Left ventricle myocardium inferior (tissue), 1 donor: ENCODE measurements around the gene ZDHHC9. TPM values are rescaled to one million over a fixed set of nuclear protein-coding genes. Genes with fewer than 3 reads are reported as not detected.

ENCODE experiments used
- DNase-seq: peaks from one replicate; pipeline ENCODE4 v3.0.0-alpha.2; 2020
- H3K27ac ChIP-seq: fragments of 200-600 bp; replicated peaks from 2 replicates; pipeline ENCODE4 v1.8.0; 2021
- H3K27me3 ChIP-seq: fragments of 200-600 bp; 2 replicates; pipeline ENCODE4 v1.8.0; 2021; ENCODE audit warnings: low read depth
- H3K36me3 ChIP-seq: fragments of 200-600 bp; 2 replicates; pipeline ENCODE4 v1.8.0; 2021
- H3K4me1 ChIP-seq: fragments of 200-600 bp; 2 replicates; pipeline ENCODE4 v1.8.0; 2021
- H3K4me3 ChIP-seq: fragments of 200-600 bp; 2 replicates; pipeline ENCODE4 v1.8.0; 2021; ENCODE audit warnings: mild to moderate bottlenecking, moderate library complexity
- H3K9me3 ChIP-seq: fragments of 200-600 bp; replicated peaks from 2 replicates; pipeline ENCODE4 v1.8.0; 2021
- CTCF ChIP-seq: fragments of 200-600 bp; IDR thresholded peaks from 2 replicates; pipeline ENCODE4 v1.8.0; 2021; ENCODE audit warnings: antibody characterized with exemption, mild to moderate bottlenecking, borderline replicate concordance
- intact Hi-C: fragments of 100-400 bp; cut with micrococcal nuclease; formaldehyde crosslinking; loops from one replicate; pipeline ENCODE4 v1.11.0; 2022
- total RNA-seq: library from RNA; stranded (reverse); fragmentation: NEBNext Ultra II Directional; extraction: Animal tissue kit (Norgen Biotek cat#: 25700); gene quantifications from one replicate; pipeline ENCODE4 v1.2.1, GENCODE V29; 2021
- donor health status: DM: no; HTN: yes; CAD: no; lungs with severe emphysema.

The ZDHHC9 gene
- total RNA-seq, 1 donor from 2014 or later: 11.9 TPM

GRCh38 chrX:129836827-129837226 lies 6.9 kb downstream of the ZDHHC9 start:
- Histone ChIP-seq H3K36me3 (no peaks in the 10 kb centered on the region), H3K27ac (no peak overlapping the region), H3K9me3 (no peaks in the 10 kb centered on the region), H3K4me1 (peaks cover 8% of the 10 kb centered on the region), H3K4me3 (no peak overlapping the region), H3K27me3 (no peaks in the 10 kb centered on the region)
- TF ChIP-seq CTCF: no peak
- no peak for DNase-seq
- intact Hi-C loops: no loop called here

- peak overlapping the region; percentile 16 for H3K27ac ChIP-seq
- no peak for TF ChIP-seq CTCF
- intact Hi-C loops: no loop called here
Measured at GRCh38 chrX:129833153-129833990, 10.3 kb downstream of the ZDHHC9 start.

GRCh38 chrX:129831091-129831885 lies 12.4 kb downstream of the ZDHHC9 start:
- H3K27ac ChIP-seq: peak overlapping the region; percentile 38
- H3K4me1 ChIP-seq: no peaks in the 10 kb centered on the region
- DNase-seq: peak; percentile 38
- no peaks in the 10 kb centered on the region for H3K27me3 ChIP-seq
- H3K36me3 ChIP-seq: peaks cover 4% of the 10 kb centered on the region
- H3K9me3 ChIP-seq: no peaks in the 10 kb centered on the region
- no peak overlapping the region for H3K4me3 ChIP-seq
- no peak for TF ChIP-seq CTCF
- intact Hi-C loops: no loop called here

More at GRCh38 chrX:129833153-129833990, 10.3 kb downstream of the ZDHHC9 start:
- Histone ChIP-seq H3K36me3 (peaks cover 4% of the 10 kb centered on the region), H3K4me3 (no peak overlapping the region), H3K9me3 (no peaks in the 10 kb centered on the region), H3K4me1 (no peaks in the 10 kb centered on the region), H3K27me3 (no peaks in the 10 kb centered on the region)
- DNase-seq: no peak

- intact Hi-C loops: no loop called here
- Histone ChIP-seq H3K4me1 (no peaks in the 10 kb centered on the region), H3K4me3 (no peak overlapping the region), H3K27me3 (no peaks in the 10 kb centered on the region), H3K9me3 (no peaks in the 10 kb centered on the region), H3K36me3 (peaks cover 4% of the 10 kb centered on the region), H3K27ac (peak overlapping the region; percentile 38)
- TF ChIP-seq CTCF: no peak
- DNase-seq: no peak
Measured at GRCh38 chrX:129830494-129830893, 13.2 kb downstream of the ZDHHC9 start.

- no peak for TF ChIP-seq CTCF
- H3K36me3 ChIP-seq: peaks cover 4% of the 10 kb centered on the region
- no peaks in the 10 kb centered on the region for H3K9me3 ChIP-seq
- no peak overlapping the region for H3K4me3 ChIP-seq
- H3K27ac ChIP-seq: no peak overlapping the region
- H3K4me1 ChIP-seq: no peaks in the 10 kb centered on the region
- DNase-seq: no peak
- intact Hi-C loops: no loop called here
- no peaks in the 10 kb centered on the region for H3K27me3 ChIP-seq
Measured at GRCh38 chrX:129825746-129826505, 17.8 kb downstream of the ZDHHC9 start.
